GM18870 (cell line): ENCODE results near the gene ANP32B.
"Not testable (repeated sequence)": the region's sequence is repeated elsewhere in the genome, so short reads cannot be mapped to it uniquely, and the experiment has no call there.

Source experiments
- ATAC-seq: cut with Tn5 transposase; IDR thresholded peaks from one replicate; pipeline ENCODE4 v1.9.1; 2021; ENCODE audit warnings: moderate library complexity; ENCODE audit not compliant: unreplicated experiment

Gene ANP32B

DNA sequence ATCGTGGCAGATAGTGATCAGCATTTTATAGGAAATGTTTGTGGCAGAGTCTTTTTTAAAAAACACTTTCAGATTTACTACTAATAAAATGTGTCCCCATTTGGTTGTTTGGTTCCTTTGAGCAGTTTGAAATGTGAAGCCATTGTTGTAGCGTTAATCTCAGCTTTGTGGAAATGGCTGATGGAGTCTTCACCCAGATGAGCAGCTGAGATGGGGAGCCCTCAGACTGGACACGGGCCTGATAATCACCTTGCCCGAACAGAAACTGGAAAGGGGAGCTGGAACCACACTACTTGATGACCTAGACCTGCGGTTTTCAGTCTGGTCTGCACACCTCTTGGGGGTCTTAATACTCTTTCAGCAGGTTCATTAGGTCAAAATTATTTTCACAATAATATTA is 20.6 kb upstream of the ANP32B start:
- ATAC-seq, result no peak

DNA sequence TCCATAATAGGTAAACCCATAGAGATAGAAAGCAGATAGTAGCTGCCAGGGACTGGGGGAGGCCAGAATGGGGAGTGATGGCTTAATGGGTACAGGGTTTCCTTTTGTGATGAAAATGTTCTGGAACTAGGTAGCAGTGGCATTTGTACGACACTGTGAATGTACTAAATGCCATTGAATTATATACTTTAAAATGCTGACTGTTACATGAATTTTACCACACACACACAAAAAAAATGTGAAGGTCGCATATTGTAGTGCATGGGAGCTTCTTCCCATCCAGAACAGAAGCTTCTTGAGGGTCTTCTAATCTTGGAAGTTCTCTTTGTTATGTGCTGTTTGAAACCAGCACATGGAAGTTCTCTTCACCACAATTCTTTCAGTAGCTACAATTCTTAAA is 19.9 kb upstream of the ANP32B start:
- ATAC-seq, result no peak

DNA sequence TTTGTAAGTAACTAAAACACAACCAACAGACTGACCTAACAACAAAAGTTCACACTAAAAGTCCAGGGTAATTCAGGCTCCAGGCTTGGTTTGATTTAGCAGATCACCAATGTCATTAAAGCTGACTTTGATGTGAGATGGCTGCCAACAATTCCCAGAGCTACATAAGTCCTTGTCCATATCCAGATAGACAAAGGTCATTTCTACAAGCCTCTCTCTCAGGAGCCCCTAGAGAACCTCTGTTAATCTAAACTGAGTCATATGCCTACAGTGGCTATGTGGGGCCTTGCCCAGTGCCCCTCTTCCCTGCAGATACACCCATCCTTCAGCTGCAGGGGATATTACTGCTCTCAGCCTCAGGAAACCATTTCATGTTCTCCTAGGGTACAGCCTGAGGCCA is 18.2 kb upstream of the ANP32B start:
- no peak for ATAC-seq

DNA sequence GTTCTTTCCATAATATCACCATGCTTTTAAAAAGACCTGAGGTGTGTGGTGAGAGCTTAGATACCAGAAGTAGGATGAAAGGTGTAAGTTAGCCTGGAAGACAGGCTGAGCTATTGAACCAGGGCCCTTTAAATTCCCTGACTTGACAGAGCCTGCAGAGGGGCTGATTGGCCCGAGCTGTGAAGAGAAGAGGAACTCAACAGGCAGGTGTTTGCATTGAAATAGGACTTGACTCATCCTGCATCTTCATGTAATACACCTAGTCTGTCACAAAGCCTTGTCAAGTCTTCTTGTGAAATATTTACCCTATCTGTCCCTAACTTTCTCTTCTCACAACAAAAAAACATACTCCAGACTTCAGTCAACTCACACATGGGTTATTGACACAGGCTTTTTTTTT is 16.6 kb upstream of the ANP32B start:
- no peak for ATAC-seq

DNA sequence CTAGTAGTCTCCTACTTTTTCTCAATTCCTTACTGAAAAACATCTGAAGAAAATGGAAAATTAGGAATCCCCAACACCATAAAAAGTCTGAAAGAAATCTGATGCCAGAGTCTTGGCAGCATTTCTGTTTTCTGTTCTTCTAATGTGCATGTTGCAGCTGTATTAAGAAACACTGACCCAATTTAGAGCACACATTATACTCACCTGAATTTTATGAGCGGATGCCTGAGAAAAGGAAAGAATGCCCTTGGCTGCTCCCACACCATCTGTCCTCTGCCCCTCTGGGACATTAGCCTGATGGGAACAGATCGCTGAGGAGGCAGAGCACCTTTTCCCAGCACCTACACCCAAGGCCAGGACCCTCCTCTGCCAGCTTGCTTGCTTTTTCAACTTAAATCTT is 14.1 kb upstream of the ANP32B start:
- ATAC-seq, result no peak

DNA sequence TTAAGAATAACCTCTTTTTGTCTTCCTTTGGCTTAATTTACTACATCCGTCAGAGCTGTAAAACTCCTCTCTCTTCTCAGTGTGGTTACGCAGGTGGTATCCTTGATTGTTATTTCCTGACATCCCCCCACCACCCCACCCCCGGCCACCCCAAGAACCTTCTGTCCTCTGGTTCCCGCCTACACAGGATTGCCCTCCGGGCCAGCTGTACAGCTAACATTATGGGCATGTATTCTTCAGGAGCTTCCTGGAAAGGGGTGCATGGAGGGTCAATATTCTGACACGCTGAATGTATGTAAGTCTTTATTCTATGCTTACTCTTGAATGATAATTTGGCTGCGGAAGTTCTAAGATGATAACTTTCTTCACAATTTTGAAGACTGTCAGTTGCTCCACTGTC is 13.0 kb upstream of the ANP32B start:
- ATAC-seq, result no peak

DNA sequence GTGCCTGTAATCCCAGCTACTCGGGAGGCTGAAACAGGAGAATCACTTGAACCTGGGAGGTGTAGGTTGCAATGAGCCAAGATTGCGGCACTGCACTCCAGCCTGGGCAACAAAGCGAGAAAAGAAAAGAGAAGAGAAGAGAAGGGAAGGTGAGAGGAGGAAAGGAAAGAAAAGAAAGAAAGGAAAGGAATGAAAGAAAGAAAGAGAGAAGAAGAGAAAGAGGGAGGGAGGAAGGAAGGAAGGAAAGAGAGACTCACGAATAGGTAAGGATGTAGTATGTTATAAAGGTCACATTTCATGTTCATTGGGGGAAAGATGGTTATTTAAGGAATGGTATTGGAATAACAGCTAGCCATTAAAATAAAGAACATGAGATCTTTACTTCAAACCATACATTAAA is 10.4 kb upstream of the ANP32B start:
- no peak for ATAC-seq

DNA sequence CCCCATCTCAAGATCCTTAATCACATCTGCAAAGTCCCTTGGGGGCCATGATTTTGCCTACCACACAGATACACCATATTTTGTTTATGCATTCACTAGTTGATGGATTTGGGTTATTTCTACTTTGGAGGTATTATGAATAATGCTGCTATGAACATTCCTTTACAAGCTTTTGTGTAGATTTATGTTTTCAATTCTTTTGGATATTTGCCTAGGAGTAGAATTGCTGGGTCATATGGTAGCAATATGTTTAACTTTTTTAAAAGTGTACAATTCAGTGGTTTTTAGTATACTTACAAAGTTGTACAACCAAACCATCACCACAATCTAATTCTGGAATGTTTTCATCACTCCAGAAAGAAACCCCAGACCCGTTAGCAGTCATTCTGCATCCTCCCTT is 7.8 kb upstream of the ANP32B start:
- no peak for ATAC-seq

DNA sequence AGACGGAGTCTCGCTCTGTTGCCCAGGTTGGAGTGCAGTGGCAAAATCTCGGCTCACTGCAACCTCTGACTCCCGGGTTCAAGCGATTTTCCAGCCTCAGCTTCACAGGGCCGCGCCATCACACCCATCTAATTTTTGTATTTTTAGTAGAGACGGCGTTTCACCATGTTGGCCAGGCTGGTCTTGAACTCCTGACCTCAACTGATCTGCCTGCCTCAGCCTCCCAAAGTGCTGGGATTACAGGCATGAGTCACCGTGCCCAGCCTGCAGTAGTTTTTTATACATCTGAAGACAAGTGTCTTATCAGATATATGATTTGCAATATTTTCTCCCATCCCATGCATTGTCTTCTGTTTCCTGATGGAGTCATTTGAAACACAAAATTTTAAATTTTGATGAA is 6.5 kb upstream of the ANP32B start:
- not testable (repeated sequence) for ATAC-seq

DNA sequence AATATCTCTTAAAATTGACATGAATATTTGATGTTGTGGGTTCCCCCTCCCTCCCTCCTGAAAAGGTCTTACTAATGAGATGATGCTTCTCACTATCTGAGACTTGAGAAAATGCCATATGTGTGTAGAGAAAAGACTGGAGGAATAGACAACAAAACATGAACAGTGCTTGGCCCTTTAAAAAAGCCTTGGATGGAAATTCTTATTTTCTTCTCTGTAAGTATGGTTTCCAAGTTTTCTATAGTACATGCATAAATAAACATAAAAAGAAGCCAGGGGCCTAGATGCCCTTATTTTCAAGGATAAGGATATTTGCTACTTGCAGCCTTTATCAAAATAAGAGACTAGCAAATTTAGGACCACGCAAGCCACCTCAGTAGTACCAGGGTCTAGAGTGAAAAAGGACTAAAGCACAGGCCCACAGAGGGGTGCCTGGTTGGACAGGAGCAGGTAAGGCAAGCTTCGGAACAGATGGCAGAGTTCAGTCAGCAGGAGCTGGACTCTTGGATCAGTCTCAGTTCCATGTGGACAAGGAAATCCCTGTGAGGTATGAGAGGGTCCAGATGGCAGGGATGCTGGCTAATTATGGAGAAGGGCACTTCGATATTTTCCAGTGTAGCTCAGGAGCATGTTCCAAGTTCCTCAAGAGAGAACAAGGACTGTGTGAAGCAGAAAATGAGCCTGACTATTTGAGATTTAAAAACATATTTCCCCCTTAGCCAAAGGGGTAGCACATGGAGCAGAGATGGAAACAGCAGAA is 4.6 kb upstream of the ANP32B start:
- no peak for ATAC-seq

DNA sequence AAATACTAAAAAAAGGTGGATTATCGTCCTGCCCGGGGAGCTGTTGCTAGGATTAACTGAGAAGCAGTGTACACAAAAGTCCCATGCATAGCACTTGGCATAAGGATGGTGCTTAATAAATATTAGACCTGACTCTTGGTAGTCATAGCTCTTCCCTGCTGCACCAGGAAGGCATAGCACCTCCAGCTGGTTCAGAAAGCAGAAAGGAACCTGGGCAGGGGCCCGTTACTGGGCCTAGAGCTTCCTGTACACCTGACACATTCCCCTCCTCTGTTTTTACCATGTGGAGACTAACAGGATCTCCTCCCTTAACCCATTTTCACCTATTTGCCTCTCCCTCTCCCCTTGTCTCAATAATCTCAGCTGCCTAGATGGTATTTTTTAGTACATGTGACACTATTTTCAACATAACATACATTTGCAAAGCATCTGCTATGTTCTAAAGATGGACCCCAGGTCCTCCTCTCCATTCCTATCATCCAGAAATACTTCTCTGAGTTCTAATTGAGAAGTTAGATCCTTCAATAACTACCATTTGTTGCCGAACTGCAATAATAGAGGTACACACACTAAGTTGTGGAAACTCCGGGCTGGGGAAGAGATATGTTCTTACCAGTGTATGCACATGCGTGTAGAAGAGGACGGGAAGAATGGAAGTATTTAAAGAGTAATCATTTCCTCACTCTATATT is 3.2 kb upstream of the ANP32B start:
- ATAC-seq, result no peak

DNA sequence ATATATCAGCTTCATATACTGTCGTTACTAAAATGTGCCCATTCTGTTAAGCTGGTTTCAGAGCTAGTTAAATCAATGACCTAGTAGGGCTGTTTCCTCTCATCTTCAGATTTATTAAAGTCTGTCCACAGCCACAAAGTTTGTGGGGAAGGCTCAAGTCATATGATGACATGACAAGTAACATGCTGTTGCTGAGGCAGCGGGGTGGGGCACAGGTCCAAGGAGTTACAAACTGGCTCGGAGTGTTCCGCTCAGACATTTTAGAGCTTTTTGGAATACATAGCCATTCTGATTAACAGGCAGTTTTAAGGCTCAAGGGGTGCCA is 2.7 kb upstream of the ANP32B start:
- ATAC-seq, result no peak

DNA sequence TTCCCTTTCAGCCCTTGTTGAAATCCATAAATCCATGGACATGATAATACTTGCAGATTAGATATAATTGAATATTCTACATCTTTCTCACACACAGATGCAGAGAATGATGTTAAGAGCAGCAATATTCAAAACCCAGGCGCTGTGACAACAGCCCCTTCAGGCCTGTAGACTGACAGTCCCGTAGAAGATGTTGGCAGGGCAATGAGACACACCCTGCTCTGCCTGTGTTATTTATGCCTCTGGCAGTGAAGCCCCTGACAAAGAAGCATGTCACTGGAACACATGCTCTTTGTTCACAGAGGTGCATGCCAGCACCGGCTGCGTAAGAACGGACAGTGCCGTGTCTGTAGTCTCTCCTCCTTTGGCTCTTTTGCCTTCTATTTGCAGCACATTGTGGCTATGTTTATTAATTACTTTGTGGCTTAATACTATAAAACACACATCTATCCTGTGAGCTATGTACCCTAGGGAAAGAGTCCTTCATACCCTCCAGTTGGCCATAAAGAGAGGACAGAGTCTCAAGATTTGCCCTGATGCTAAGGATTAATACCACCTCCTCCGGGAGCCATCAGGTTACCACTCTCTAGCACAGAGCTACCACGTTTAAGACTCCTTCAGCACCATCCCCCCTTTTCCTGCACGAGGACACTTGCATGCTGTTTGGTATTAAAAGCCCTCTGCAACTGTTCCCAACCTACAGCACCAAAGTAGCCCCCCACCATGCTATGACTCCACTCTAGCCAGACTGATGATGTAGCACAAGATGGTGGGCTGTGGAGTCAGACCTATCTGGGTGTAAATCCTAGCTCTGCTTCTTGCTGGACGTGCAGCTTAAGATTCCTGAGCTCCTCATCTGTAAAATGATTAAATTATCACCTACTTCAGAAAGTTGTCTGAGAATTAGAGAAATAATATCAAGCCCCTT is 2.0 kb upstream of the ANP32B start:
- no peak for ATAC-seq

DNA sequence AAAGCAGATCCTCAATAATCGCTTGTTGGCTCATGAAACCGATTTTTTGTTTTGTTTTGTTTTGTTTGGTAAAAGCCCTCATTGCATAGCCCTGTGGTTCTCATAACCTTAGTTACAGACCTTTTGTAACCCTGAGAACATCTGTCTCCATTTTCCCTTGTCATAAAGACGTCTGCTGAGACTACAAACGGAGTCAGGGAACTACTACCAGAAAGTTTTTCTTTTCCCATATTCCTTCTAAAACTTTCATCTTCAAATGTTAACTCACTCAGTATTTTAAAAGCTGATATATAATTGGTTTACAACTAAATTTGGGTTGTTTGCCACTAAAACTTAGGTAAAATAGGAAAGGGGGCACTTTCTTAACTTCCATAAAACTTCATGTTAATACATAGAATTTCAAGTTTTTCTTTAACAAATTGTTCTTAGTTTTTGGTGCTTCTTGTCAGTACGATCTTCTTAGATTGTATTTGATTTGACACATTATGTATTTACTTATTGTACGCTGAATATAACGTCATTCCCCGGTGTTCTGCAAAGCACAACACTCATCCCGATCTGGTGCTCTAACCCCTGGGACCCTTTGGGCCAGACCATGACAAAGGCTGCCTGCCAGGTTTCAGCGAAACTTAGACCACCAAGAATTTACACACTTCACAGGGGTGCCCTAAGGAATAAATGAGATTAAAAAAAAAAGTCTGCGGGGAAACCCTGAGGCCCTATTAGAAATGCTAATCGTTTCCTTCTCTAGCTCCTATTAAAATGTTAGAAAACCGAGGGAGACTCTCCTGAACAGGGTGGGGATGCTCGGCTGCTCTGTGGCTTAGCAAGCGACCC is 1.1 kb upstream of the ANP32B start:
- no peak for ATAC-seq

DNA sequence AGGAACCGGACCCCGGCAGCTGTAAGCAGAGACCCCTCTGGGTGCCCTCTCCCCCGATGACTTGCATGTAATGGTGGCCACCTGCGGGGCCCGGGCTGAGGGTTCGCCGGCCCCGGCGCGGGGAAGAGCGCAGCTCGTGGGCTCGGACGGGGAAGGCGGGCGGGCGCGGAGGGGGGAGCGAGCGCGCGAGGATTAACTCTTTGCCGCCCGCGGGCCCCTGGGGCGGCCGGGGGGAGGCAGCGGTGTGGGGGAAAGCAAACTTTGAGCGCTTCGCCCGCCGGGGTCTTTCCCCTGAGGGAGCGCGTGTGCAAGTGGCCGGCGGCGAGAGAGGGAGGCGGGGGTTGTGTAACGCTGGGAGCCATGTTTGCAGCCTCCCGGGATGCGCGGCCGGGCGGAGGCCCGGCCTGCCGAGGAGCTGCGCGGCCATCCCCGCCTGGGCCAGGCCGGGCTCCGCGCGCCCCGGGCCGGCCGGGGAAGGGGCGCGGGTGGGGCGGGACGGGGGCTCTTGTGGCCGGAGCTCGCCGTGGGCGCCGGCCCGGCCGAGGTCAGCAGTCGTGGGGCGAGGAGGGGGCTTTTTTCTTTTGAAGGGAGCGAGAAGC is 547 bp downstream of the ANP32B start:
- no peak for ATAC-seq

DNA sequence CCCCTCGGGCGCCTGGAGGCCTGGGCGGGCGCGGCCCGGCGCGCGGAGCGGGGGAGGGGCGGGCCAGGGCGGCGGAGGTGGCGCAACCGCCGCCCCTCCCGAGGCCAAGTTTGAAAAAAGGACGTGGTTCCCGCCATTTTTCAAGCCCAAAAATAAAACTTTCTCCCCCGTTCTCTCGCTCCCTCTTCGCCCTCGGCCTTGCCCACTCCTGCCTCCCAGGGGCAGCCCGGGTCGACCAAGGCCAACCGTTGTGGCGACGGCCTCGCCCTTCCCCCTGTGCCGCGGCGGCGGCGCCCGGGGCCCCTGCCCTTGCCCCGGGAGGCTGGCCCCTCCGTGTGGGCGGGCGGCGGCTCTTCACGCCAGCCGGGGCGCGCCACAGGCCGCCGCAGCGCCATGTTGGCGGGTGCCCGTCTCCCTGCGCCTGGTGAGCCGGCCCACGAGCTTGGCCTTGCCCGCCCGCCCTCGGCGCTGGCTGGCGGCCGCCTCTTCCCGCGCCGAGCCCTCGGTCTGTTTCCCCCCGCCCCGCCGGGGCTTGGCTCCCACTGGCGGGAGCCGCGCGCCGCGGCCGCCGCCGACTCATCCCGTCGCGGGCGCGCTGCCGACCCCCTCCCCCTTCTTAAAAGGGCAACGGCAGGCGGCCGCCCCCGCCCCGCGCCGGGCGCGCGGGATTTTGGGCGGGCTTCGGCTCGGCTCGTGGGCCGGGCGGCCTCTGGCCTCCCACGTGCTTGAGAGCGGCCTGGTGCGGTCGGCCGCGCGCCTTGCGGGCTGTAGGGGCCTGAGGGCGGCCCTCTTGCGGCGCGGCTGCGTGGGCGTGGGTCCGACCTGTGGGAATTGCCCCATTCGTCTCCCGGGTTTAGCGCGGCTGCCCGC is 1.3 kb downstream of the ANP32B start:
- no peak for ATAC-seq

DNA sequence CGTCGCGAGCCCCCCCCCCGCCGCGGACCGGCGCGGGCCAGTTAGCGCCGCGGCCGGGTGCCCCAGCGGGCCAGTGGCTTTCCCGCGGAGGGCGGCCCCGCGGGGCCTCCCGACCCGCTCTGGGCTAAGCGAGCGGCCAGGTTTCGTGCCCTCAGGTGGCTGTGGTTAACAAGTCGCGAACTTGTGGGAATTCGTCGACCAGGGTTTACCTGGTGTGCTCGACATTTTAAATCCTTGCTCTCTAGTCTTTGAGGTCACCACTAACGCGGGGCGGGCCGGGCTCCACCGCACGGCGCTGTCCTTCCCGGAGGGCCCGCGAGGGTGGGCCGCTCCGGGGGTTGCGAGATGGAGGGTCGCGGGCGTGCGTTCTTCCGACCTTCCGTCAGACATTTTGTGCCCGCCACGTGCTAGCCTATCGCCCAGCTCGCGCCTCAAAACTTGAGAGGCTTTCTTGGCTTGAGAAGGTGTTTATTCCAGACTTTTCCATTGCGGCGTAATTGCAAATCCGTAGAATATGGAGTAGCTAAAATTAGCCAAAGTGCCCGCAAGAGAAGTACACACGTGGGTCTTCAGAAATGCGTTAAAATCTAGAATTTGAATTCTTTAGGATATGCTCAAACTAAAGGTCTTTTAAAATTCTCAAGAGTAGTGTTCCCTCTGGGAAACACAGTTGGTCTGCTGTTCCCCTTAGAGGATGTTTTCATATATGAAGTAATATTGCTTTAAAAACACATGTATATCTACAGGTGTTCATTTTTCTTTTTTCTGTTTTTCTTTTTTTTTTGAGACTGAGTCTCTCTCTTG is 2.1 kb downstream of the ANP32B start:
- no peak for ATAC-seq

DNA sequence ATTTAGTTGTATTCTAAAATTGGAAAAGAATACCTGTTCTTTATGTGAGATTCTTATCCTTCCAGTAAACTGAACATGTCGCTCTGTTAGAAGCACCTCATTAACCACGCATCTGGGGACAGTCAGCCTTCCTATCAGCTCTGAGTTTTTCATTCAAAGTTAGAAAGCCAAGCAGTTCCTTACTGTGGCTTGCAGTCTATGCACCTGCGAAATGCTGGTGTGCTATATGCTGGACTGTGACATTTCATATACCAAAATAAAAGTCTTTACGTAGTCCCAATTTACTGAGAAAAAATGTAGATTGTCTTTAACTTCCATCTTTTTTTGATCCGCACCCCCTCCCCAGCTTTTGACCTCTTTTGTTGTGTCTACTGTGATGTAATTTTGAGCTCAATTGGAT is 4.3 kb downstream of the ANP32B start:
- ATAC-seq, result no peak

DNA sequence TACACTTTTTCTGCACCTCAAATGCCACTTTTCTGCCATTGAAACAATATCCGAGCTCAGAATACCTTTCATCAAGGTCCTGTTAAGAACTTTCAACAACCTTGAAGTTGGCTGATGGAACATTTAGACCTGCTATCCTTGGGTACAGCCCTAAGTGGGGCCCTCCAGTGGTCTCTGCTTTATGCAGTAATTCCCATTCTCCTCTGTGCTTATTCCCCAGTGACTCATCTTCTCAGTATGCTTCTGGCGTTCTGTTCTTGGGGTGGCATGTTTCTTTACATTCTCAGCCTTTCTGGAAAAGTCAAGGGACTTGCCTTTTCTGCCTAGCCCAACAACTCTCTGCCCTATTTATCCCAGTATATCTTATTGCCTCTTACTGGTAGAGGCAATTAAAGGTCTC is 7.1 kb downstream of the ANP32B start:
- no peak for ATAC-seq
